ENCODE measurements around the gene ZNF575.

GRCh38 chr19:43534816-43535761 lies 2.1 kb downstream of the ZNF575 start:
- TF ChIP-seq CTCF (conservative IDR thresholded peaks at IDR 0.05) (no peak; the same call in 1 of the 2 replicates), ZFX (IDR thresholded peaks at IDR 0.05) (no peak)

Data from C4-2B (cell line).